HEK293 (cell line): ENCODE data around the gene NFIX.

Source experiments
- TF ChIP-seq, protein P1 (sequence below): fragments of 450-650 bp; formaldehyde crosslinking; IDR thresholded peaks from 2 replicates; pipeline ENCODE4 v1.5.1; 2016; ENCODE audit warnings: missing biosample characterization, missing genetic modification characterization
- TF ChIP-seq, protein P2 (sequence below): fragments of 450-650 bp; formaldehyde crosslinking; IDR thresholded peaks from 2 replicates; pipeline ENCODE4 v1.5.1; 2016; ENCODE audit warnings: missing biosample characterization, missing genetic modification characterization

DNA sequence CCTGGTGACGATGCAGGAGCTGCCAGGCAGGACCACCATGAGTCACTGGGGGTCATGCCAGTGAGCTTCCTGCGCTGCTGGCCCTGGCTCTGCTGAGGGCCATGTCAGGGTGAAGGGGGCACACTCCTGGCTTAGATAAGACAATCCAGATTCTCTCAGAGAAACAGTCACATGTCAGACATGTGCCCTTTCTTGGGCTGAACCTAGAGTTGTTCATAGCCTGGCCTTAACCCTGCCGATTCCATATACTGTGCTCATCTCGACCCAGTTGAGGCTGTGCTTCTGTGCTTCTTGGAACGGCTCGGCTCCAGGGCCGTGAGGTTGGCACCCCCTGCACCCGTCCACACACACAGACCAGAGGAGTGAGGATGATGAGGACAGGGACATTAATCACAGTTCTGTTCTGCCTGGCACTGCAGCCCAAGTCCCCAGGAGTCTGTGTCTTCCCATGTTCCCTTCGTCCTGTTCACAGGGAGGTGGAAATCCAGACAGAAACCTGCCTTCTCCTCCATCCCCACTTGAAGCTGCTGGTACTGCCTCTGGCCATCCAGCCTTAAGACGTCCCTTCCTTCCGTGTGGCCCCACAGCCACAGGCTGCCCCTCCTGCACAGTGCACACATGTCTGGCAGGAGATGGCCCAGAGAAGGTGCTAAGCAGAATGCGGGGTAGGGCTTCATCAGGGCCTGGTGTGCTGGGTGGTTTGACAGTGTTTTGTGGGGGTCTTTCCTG is 57.3 kb downstream of the NFIX start:
- TF ChIP-seq, protein P1, sequence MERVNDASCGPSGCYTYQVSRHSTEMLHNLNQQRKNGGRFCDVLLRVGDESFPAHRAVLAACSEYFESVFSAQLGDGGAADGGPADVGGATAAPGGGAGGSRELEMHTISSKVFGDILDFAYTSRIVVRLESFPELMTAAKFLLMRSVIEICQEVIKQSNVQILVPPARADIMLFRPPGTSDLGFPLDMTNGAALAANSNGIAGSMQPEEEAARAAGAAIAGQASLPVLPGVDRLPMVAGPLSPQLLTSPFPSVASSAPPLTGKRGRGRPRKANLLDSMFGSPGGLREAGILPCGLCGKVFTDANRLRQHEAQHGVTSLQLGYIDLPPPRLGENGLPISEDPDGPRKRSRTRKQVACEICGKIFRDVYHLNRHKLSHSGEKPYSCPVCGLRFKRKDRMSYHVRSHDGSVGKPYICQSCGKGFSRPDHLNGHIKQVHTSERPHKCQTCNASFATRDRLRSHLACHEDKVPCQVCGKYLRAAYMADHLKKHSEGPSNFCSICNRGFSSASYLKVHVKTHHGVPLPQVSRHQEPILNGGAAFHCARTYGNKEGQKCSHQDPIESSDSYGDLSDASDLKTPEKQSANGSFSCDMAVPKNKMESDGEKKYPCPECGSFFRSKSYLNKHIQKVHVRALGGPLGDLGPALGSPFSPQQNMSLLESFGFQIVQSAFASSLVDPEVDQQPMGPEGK (tag by site-specific recombination), result no peak
- TF ChIP-seq, protein P2, sequence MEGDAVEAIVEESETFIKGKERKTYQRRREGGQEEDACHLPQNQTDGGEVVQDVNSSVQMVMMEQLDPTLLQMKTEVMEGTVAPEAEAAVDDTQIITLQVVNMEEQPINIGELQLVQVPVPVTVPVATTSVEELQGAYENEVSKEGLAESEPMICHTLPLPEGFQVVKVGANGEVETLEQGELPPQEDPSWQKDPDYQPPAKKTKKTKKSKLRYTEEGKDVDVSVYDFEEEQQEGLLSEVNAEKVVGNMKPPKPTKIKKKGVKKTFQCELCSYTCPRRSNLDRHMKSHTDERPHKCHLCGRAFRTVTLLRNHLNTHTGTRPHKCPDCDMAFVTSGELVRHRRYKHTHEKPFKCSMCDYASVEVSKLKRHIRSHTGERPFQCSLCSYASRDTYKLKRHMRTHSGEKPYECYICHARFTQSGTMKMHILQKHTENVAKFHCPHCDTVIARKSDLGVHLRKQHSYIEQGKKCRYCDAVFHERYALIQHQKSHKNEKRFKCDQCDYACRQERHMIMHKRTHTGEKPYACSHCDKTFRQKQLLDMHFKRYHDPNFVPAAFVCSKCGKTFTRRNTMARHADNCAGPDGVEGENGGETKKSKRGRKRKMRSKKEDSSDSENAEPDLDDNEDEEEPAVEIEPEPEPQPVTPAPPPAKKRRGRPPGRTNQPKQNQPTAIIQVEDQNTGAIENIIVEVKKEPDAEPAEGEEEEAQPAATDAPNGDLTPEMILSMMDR (tag by site-specific recombination), result no peak
